Right lobe of liver (tissue), 4 donors: ENCODE data around the gene LHPP.
"Not testable (repeated sequence)": the region's sequence is repeated elsewhere in the genome, so short reads cannot be mapped to it uniquely, and the experiment has no call there.

ENCODE experiments used
- POLR2A ChIP-seq: fragments of 450-650 bp; IDR thresholded peaks from one replicate; pipeline ENCODE4 v1.6.1; 2017; ENCODE audit warnings: antibody characterized with exemption, mild to moderate bottlenecking
- TF ChIP-seq, protein P1 (sequence below), 4 donors: fragments of 200-600 bp in 3 of 4; fragments of 450-650 bp in 1 of 4; IDR thresholded peaks; one replicate each; pipeline versions ENCODE4 v1.5.1 to v1.8.0; 2016 to 2022; ENCODE audit warnings: antibody characterized with exemption in 4 of 4, mild to moderate bottlenecking in 2 of 4
- donor health status: DM: no; HTN: no; CAD: no.
- donor health status: DM: no; HTN: no; CAD: no.
- donor health status: DM: no; HTN: yes; CAD: no.

DNA sequence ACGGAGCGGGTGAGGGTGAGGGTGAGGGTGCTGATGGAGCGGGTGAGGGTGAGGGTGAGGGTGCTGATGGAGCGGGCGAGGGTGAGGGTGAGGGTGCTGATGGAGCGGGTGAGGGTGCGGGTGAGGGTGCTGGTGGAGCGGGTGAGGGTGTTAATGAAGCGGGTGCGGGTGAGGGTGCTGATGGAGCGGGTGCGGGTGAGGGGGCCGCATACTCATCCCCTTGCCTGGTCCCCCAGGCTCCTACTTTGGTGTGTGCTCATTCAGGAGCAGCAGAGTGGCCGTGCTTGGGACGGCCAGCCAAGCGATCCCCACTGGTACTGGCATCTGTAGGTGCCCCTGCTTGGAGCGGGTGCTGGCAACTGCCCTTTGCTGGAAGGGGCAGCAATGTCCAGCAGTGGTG is 149.2 kb downstream of the LHPP start:
- TF ChIP-seq, protein P1, sequence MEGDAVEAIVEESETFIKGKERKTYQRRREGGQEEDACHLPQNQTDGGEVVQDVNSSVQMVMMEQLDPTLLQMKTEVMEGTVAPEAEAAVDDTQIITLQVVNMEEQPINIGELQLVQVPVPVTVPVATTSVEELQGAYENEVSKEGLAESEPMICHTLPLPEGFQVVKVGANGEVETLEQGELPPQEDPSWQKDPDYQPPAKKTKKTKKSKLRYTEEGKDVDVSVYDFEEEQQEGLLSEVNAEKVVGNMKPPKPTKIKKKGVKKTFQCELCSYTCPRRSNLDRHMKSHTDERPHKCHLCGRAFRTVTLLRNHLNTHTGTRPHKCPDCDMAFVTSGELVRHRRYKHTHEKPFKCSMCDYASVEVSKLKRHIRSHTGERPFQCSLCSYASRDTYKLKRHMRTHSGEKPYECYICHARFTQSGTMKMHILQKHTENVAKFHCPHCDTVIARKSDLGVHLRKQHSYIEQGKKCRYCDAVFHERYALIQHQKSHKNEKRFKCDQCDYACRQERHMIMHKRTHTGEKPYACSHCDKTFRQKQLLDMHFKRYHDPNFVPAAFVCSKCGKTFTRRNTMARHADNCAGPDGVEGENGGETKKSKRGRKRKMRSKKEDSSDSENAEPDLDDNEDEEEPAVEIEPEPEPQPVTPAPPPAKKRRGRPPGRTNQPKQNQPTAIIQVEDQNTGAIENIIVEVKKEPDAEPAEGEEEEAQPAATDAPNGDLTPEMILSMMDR (IDR thresholded peaks at IDR 0.05): not testable (repeated sequence)
- not testable (repeated sequence) for TF ChIP-seq POLR2A
